Skin of body (tissue), 2 donors: Measurements from ENCODE around the gene ZNF705A. TPM values are rescaled to one million over a fixed set of nuclear protein-coding genes. Genes with fewer than 3 reads are reported as not detected.
"Not testable (repeated sequence)": the region's sequence is repeated elsewhere in the genome, so short reads cannot be mapped to it uniquely, and the experiment has no call there.

Experiments used
- DNase-seq: peaks from one replicate; lab custom pipeline; 2025; lab: John Stamatoyannopoulos, UW
- total RNA-seq: library from RNA; depleted of rRNA; stranded (reverse); fragments of >200 nt; gene quantifications from one replicate; pipeline ENCODE4 v1.2.3, GENCODE V29; 2014

The ZNF705A gene
- total RNA-seq, 1 donor from 2014 or later, result not detected

DNA sequence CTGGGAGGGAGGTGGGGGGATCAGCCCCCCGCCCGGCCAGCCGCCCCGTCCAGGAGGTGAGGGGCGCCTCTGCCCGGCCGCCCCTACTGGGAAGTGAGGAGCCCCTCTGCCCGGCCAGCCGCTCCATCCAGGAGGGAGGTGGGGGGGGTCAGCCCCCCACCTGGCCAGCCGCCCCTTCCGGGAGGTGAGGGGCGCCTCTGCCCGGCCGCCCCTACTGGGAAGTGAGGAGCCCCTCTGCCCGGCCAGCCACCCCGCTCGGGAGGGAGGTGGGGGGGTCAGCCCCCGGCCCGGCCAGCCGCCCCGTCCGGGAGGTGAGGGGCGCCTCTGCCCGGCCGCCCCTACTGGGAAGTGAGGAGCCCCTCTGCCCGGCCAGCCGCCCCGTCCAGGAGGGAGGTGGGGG lies 27.4 kb downstream of the ZNF705A start:
- not testable (repeated sequence) for DNase-seq

- not testable (repeated sequence) for DNase-seq
Measured at GRCh38 chr12:8188088-8188487, 31.3 kb downstream of the ZNF705A start.

GRCh38 chr12:8197685-8198308 lies 41.0 kb downstream of the ZNF705A start:
- not testable (repeated sequence) for DNase-seq

GRCh38 chr12:8218711-8219382 lies 62.0 kb downstream of the ZNF705A start:
- not testable (repeated sequence) for DNase-seq

DNA sequence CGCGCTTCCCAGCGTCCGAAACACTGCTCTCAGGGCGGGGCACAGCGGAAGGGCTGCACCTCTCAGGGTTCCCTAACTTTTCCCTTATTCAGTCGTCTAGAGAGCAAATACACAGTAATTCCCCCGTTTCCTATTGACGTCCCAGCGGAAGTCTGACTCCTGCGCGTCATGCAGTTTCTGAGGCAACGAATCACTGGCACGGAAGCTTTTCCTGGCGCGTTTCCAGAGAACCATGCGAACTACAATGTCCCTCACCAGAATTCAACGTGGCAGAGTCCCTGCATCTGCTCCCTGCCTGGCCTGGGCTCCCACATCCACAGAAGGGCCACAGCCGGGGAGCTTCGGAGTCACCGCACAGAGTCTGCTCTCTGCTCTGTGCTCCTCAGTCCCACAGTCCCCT lies 64.6 kb downstream of the ZNF705A start:
- DNase-seq, result not testable (repeated sequence)

GRCh38 chr12:8221844-8222243 lies 65.0 kb downstream of the ZNF705A start:
- not testable (repeated sequence) for DNase-seq

DNA sequence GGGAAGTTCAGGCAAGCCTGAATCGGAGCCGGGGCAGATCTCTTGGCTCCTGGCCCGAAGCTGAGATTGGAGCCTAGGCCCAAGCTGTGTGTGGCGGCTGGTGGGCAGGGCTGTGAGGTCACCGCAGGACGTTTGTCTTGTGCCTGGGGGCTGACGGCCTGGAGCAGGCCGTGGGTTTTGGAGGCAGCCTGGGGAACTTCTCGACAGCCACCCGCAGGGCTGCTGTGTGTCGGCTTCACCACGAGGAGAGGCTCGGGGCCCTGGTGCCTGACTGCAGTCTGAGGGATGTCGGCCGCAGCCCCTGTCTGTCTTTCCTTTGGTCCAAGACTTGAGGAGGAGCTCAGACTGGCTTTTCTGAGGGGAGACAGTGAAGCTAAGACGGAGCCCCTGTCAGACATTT lies 65.5 kb downstream of the ZNF705A start:
- DNase-seq, result not testable (repeated sequence)

- not testable (repeated sequence) for DNase-seq
Measured at GRCh38 chr12:8223646-8224045, 66.8 kb downstream of the ZNF705A start.

DNA sequence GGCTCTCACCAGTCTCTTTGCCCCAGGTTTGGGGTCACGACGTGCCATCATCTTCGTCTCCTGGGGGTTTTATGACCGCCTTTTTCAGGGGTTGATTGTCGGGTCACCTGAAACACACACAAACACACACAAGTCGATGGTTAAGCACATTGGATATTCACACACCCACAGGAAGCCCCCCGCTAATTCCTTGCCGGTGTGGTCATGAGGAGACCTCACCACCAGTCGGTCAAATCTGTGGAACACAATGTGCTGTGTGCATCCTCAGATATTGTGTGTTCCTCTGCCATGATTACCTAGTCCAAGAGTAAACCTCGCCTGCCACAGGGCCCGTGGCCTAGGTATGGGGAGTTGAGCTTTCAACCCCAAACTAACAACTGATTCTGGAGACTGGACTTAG lies 68.0 kb downstream of the ZNF705A start:
- DNase-seq, result not testable (repeated sequence)

GRCh38 chr12:8226355-8226754 lies 69.5 kb downstream of the ZNF705A start:
- no peak for DNase-seq

- not testable (repeated sequence) for DNase-seq
Measured at GRCh38 chr12:8226992-8227731, 70.3 kb downstream of the ZNF705A start, which contains the start of gene FAM90A1. TSS of gene FAM90A1 (minus strand) at chr12:8227618. CDS start at chr12:8224832, 2,786 bp downstream.

- DNase-seq, result not testable (repeated sequence)
Measured at GRCh38 chr12:8227732-8228077, 70.9 kb downstream of the ZNF705A start.

DNA sequence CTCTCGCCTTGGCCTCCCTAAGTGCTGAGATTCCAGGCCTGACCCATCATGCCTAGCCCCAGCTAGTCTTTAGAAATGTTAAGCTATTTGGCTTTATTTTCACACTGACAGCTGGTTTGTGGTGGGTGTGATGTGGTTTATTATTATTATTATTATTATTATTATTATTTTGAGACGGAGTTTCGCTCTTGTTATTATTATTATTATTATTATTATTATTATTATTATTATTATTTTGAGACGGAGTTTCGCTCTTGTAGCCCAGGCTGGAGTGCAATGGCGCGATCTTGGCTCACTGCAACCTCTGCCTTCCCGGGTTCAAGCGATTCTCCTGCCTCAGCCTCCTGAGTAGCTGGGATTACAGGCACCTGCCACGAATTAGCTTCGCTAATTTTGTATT lies 71.8 kb downstream of the ZNF705A start:
- DNase-seq, result not testable (repeated sequence)

DNA sequence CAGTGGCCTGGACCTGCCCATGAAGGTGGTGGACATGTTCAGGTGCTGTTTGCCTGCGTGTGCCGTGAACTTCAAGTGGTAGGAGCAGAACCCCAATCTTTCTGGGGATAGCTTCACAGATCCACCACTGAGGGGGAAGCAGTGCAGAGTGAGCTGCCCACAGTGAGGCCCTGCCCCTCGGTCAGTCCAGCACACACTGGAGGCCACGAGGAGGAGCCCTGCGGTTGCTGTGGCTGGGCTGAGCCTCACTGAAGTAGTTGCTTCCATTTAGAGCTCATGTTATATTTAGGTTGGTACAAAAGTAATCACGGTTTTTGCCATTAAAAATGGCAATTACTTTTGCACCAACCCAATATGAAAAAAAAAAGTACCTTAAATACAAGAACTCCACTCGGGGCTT lies 72.7 kb downstream of the ZNF705A start:
- DNase-seq, result not testable (repeated sequence)

Other genes with a start within 250 kb of the ZNF705A start
- gene SLC2A3, start 220.8 kb upstream of the ZNF705A start, total RNA-seq, result 156 TPM
- 10.9 TPM for gene FOXJ2, start 124.3 kb upstream of the ZNF705A start, total RNA-seq
- gene C3AR1, start 90.7 kb upstream of the ZNF705A start, total RNA-seq, result 8.5 TPM
- 27.8 TPM for gene NECAP1, start 74.7 kb upstream of the ZNF705A start, total RNA-seq
- gene CLEC4A, start 33.4 kb upstream of the ZNF705A start, total RNA-seq, result 4.7 TPM
- not detected for gene FAM90A1, start 70.6 kb downstream of the ZNF705A start, total RNA-seq